Activated CD4-positive, alpha-beta T cell treated with anti-CD3 and anti-CD28 coated beads, Interleukin-2, amount 50 U/mL, for 48 hours (primary cell): Measurements from ENCODE around the gene MOB1B.
"Not testable (repeated sequence)": the region's sequence is repeated elsewhere in the genome, so short reads cannot be mapped to it uniquely, and the experiment has no call there.

Experiments
- DNase-seq, 2 experiments: peaks; one replicate each; pipeline ENCODE4 v3.0.0-alpha.2; 2020

The MOB1B gene

DNA sequence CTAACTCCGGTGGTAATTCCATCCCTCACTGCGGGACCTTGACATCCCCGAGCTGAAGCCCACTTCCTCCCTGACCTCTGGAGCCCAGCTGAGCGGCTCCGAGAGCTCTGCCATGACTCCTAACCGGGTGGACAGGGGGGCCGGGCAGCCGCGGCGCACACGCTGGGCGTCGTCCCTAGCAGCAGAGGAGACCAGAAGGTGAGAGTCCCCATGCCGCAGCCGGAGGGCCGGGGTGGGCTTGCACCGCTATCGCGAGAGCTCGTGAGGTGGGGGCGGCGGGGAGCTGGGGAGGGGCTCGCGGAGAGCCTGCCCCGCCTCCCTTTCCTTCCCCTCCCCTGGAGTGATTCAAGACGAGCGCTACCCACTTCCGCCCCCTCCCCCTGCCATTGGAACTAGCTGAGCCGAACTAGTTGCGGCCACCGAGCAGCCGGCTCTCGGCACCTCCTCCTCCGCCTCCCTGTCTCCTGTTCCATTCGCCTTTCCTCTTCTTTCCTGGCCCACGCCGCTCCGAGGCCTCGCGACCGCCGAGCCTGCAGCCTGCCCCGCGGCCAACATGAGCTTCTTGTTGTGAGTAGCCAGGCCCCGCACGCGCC lies at the start of gene MOB1B:
TSS of gene MOB1B (plus strand) at position 386 of the 593 bp plus-strand sequence. CDS start at position 554, 168 bp downstream.
- peak; percentile 86 to 89 for DNase-seq

DNA sequence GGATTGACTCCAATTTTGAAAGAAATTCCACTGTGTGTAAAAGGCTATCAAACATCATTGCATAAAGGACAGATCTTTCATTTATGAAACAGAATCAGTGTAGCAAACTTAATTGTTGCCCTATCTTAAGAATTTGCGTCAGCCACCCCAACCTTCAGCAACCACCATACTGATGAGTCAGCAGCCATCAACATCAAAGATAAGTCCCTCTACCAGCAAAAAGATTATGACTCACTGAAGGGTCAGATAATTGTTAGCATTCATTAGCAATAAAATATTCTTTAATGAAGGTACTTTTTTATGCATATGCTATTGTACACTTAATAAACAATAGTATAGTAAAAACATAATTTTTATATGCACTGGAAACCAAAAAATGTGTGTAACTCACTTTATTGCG lies 46.7 kb upstream of the MOB1B start:
- no peak for DNase-seq

DNA sequence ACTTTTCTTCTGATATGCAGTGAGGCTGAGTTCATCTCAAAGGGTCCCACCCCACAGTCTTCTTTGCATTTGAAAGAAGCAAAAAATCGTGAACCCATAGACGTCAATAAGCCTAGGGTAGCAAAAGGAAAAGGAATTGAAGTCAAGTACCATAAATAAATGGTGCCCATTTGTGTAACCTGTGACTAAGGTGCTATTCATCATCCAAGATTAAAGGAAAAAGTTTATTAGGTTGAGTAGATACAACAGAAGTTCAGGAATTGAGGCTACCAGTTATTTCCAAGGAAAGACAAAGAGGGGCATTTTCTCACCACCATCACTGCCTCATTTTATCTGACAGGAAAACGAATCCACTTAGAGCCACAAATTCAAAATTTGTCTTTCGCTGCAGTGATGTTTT lies 43.7 kb upstream of the MOB1B start:
- DNase-seq, result no peak

GRCh38 chr4:70859066-70859465 lies 43.1 kb upstream of the MOB1B start:
- no peak for DNase-seq

DNA sequence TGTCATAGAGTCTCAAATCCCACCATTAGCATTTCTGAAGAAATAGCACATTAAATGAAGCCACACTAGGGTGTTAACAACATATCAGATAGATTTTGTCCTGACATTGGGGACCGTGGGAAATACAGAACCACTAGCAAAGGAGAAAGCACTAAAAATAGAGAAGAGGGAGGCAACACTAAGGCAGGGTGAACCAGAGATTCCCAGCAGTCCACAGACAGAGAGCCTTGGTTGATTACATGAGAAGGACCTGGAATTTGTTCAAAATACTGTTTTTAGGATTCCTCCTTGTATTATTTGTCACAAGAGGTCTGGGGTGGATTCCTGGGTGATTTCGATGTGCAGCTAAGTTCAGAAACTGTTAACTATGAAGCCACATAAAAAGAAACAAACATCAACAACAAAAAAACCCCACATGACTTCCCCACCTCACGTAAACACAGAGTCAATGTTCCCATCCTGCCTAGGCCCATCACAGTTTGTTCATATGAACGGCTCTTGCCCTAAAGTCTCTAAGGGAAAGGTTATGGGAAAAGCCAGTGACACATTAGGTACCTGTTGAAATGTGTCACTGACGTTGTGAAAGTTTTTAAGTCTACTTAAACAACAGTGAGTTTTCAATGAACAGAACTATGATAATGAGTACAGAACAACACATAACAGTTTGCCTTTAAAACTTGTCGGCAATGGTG lies 38.9 kb upstream of the MOB1B start:
- DNase-seq, result peak in 1 of 2 experiments; percentile 17

DNA sequence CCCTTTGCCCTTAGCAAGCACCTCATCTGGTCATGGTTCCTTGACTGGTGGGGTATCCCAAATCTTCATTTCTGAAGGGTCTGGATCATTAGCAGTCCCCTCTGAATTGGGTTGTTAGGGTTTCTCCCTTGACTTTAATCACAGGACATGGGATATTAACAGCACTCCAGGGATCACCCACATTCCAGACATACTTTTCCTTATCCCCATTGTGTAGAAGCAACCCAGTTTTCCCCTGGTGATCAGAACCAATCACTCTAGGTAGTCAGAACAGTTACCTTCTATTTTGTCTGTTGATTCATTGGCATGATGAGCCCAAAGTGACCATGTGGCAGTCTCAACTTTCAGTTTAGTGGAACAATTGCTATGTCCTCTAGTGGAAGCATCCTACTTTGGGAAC lies 33.4 kb upstream of the MOB1B start:
- no peak for DNase-seq

GRCh38 chr4:70873216-70873615 lies 29.0 kb upstream of the MOB1B start:
- DNase-seq, result no peak

DNA sequence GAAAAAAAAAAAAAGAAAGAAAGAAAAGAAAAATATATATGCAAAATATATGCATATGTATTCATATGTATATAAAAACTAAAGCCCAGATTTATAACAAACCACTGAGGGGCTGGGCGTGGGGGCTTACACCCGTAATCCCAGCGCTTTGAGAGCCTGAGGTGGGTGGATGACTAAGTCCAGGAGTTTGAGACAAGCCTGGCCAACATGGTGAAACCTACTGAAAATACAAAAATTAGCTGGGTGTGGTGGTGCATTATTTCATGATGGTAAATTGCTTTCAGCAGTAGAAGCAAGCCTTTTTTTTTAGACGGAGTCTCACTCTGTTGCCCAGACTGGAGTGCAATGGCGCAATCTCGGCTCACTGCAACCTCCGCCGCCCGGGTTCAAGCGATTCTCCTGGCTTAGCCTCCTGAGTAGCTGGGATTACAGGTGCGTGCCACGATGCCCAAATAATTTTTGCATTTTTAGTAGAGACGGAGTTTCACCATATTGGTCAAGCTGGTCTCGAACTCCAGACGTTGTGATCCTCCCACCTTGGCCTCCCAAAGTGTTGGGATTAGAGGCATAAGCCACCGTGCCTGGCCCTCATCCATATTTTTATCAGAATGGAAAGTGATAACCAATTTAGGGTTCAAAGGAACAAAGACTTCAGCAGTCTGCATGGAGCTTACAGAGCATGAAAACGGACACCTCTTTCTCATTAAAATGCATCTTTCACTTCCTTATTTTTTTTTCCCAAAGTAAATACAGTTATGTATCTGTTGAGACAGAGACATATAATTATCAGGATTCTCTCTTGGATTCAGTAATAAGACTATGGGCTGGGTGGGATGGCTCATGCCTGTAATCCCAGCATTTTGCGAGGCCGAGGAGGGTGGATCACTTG lies 27.7 kb upstream of the MOB1B start:
- DNase-seq, result no peak

GRCh38 chr4:70877556-70877955 lies 24.6 kb upstream of the MOB1B start:
- DNase-seq, result no peak

- no peak for DNase-seq
Observed at GRCh38 chr4:70880739-70881138, 21.4 kb upstream of the MOB1B start.

GRCh38 chr4:70885174-70885573 lies 17.0 kb upstream of the MOB1B start:
- no peak for DNase-seq

DNA sequence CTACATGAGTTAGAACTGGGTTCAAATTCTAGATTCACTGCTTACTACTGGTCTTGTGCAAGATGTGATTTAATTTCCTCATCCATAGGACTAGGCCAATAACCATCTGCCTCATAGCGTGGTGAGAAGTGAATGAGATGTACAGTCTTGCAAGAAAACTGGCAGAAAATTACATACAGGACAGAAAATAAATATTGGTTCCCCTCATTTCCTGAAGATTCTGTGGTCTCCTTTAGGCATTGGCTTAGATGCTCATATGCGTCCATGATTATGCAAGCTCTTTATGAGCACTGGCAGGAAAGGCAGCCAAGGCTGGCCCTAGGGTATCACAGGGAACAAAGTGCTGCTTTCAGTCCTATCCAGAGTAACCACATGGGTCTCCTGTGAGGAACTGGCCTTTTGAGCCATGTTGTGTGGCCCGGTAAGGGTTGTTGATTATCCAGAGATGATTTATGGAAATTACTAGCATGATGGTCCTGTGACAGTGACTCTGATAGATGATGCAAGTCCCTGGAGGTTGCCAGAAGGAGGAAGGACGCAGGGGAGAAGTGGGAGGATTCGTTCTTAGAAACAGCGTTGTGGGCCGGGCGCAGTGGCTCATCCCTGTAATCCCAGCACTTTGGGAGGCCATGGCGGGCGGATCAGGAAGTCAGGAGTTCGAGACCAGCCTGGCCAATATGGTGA lies 9.9 kb upstream of the MOB1B start:
- no peak for DNase-seq

DNA sequence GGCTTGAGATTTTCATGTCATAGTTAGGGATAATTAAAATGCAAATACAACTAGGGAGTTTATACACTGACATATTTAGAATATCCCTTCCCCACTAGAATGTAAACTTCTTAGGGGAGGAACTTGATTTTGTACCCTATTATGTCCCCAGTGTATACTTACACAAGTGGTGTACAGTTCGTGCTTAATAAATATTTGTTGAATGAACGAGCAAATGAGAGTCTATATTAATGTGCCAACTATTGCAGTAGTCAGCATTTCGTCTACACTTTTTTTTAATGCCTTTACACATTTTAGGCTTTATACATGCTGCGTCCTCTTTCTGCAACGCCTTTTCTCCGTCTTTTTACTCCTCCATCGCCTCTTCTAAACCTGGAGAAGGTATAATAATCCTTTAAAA lies 8.4 kb upstream of the MOB1B start:
- DNase-seq, result no peak

DNA sequence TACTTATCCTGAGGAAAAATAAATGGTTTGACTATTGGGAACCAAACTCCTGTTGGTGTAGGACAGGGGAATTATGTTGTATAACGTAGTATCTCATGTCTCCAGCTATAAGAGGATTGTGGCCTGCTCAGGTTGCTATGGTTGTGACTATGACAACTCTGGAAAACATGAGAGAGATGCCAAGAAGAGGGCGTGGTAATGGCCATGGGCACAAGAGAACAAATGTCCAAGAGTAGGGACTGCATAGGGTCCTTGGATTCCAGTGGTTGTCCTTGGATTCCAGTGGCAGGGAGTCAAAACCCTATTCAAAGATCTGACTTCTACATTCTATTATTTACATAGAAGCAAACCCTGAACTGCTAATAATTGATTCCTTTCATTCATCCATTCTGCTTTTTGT lies 6.8 kb upstream of the MOB1B start:
- DNase-seq, result no peak

DNA sequence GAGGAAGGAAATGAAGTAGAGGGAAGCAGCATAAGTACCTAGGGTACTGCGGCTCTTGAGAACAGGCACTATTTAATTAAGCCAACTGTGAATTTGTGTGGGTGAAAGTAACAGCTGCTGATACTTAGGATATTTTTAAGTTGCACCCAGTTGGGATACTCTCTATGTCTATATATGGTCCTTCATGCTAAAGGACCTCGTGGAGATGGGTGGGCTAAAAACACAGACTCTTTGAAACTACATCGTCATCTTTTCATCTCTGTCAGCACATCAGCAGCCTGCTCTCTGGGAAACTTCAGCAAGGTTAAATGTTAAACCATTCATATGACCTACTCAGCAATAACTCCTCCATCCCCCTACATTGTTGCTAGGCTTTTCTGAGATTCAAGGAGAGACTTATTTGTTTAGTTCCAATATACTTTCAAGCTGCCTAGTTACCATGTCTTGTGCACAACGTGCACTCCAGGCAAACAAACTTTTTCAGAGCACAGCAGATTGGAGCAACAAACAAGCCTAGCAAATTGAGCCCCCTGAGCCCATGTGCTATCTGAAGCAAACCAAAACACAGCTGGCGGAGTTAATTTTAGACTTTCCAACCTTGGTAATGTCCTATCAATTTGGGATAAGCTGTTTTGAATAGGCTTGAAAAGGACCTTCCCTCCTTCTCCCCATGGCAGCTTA lies 6.2 kb upstream of the MOB1B start:
- DNase-seq, result no peak

GRCh38 chr4:70898581-70898980 lies 3.6 kb upstream of the MOB1B start:
- DNase-seq, result not testable (repeated sequence)

DNA sequence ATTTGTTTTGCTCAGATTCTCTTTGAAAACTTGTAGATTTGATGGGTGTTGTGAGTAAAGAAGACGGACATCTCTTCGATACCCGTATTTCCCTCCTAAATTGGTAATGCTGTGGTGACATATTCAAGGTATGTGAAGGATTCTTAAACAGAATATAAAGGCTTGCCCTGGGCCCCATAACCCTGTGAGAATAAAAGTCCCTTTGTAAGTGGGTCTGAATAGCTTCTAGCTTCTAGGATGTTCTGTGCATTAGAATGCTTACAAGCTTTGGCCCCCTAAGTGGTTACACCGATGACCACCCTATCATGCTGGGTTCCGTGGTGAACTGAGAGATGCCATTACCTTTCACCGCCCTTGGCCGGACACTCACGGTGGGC lies 574 bp upstream of the MOB1B start:
- no peak for DNase-seq

- peak in 1 of 2 experiments; percentile 30 for DNase-seq
Observed at GRCh38 chr4:70902577-70903290, 565 bp downstream of the MOB1B start.

GRCh38 chr4:70903291-70903603 lies 1.1 kb downstream of the MOB1B start:
- DNase-seq, result no peak

DNA sequence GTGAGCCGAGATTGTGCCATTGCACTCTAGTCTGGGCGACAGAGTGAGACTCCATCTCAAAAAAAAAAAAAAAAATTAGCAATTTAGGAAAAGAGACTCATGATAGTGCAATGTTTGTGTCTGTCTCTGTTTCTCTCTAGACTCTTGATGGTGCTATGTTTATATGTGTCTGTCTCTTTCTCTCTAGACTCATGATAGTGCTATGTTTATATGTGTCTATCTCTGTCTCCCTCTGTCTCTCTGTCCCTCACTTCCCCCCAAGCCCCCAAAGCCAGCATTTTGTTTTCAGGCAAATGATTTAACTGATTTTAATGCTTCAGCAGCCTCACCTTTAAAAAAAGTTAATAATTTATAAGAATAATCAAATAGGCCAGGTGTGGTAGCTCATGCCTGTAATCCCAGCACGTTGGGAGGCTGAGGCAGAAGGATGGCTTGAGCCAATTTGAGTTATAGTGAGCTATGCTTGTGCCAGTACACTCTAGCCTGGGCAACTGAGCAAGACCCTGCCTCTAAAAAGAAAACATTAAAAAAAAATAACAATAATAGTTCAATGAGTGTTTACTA lies 6.9 kb downstream of the MOB1B start:
- no peak for DNase-seq

- no peak for DNase-seq
Observed at GRCh38 chr4:70914000-70914399, 11.8 kb downstream of the MOB1B start.

DNA sequence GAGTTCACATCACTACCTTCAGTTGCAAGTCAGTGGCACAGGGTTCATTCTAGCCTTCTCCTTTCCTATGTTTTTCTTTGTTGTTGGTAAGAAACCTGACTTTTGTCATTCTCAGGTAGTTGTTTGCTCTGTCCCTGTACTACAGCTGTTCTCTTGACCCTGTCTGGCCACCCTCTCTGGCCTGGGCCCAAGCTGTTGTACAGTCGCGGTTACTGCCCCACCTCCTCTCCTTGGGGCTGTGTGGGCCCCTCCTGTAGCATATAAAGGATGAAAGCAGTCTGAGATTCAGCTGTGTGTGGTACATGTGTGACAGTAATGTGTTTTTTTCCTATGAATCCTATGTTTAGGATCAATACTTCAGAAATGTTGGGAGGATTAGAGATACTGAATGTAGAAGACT lies 12.5 kb downstream of the MOB1B start:
- no peak for DNase-seq
